Left renal pelvis (tissue), 4 donors: Measurements from ENCODE around the gene C1orf185. TPM values are rescaled to one million over a fixed set of nuclear protein-coding genes. Genes with fewer than 3 reads are reported as not detected.
"Not testable (repeated sequence)": the region's sequence is repeated elsewhere in the genome, so short reads cannot be mapped to it uniquely, and the experiment has no call there.

Experiments
- DNase-seq, 4 donors: peaks; one replicate each; pipeline ENCODE4 v3.0.0-alpha.2; 2013; ENCODE audit warnings: low read depth in 4 of 4, low spot score in 3 of 4
- polyA plus RNA-seq, 4 donors: library from polyadenylated mRNA; unstranded; fragments of 120-200 nt; gene quantifications; one replicate each; pipeline ENCODE4 v1.2.1, GENCODE V29; 2013; ENCODE audit not compliant: insufficient read length in 4 of 4

Gene C1orf185
- polyA plus RNA-seq, 4 donors, result not detected

- DNase-seq, result no peak
These were observed 29.2 kb downstream of the C1orf185 start for GRCh38 chr1:51131185-51131584.

GRCh38 chr1:51133045-51133444, 31.0 kb downstream of the C1orf185 start:
- DNase-seq, result no peak

GRCh38 chr1:51137696-51138095, 35.7 kb downstream of the C1orf185 start:
- DNase-seq, result not testable (repeated sequence)

- no peak for DNase-seq
These were observed 37.4 kb downstream of the C1orf185 start for GRCh38 chr1:51139474-51139873.

GRCh38 chr1:51147394-51147793, 45.4 kb downstream of the C1orf185 start:
- no peak for DNase-seq

GRCh38 chr1:51154776-51155175, 52.7 kb downstream of the C1orf185 start:
- no peak for DNase-seq

GRCh38 chr1:51156752-51157151, 54.7 kb downstream of the C1orf185 start:
- no peak for DNase-seq

- DNase-seq, result no peak
These were observed 55.4 kb downstream of the C1orf185 start for GRCh38 chr1:51157395-51157794.

- no peak for DNase-seq
These were observed 56.2 kb downstream of the C1orf185 start for GRCh38 chr1:51158263-51158662.

- not testable (repeated sequence) for DNase-seq
These were observed 60.5 kb downstream of the C1orf185 start for GRCh38 chr1:51162560-51162959.

- DNase-seq, result no peak
These were observed 63.5 kb downstream of the C1orf185 start for GRCh38 chr1:51165540-51165939.

GRCh38 chr1:51168266-51168845, 66.3 kb downstream of the C1orf185 start:
- no peak for DNase-seq

- no peak for DNase-seq
These were observed 66.9 kb downstream of the C1orf185 start for GRCh38 chr1:51168936-51169335.

GRCh38 chr1:51170342-51170741, 68.3 kb downstream of the C1orf185 start:
- DNase-seq, result no peak

GRCh38 chr1:51172811-51173210, 70.8 kb downstream of the C1orf185 start:
- DNase-seq, result no peak

- no peak for DNase-seq
These were observed 73.2 kb downstream of the C1orf185 start for GRCh38 chr1:51175278-51175677.

- DNase-seq, result not testable (repeated sequence)
These were observed 76.0 kb downstream of the C1orf185 start for GRCh38 chr1:51177988-51178387.

- DNase-seq, result no peak
These were observed 86.2 kb downstream of the C1orf185 start for GRCh38 chr1:51188230-51188629.

- DNase-seq, result peak in 3 of 4 donors; percentile 28 to 40 (median 36)
These were observed 87.5 kb downstream of the C1orf185 start for GRCh38 chr1:51189421-51190073.

- DNase-seq, result no peak
These were observed 88.9 kb downstream of the C1orf185 start for GRCh38 chr1:51190961-51191360.

- DNase-seq, result peak in 3 of 4 donors; percentile 32 to 50 (median 42)
These were observed 90.3 kb downstream of the C1orf185 start for GRCh38 chr1:51192213-51192843.

- DNase-seq, result no peak
These were observed 91.5 kb downstream of the C1orf185 start for GRCh38 chr1:51193564-51193963.
